Brain microvascular endothelial cell (primary cell): Measurements from ENCODE around the gene ENO3.

ENCODE experiments used
- DNase-seq: peaks from one replicate; pipeline ENCODE4 v3.0.0-alpha.2; 2020
- H3K27ac ChIP-seq: fragments of 250-450 bp; sonication (Bioruptor Pico); 2 replicates; pipeline ENCODE4 v1.5.1; 2020; ENCODE audit warnings: mild to moderate bottlenecking, moderate library complexity
- H3K27me3 ChIP-seq: fragments of 250-450 bp; sonication (Bioruptor Pico); replicated peaks from 2 replicates; pipeline ENCODE4 v1.5.1; 2020; ENCODE audit warnings: mild to moderate bottlenecking
- H3K36me3 ChIP-seq: fragments of 250-450 bp; sonication (Bioruptor Pico); replicated peaks from 2 replicates; pipeline ENCODE4 v1.5.1; 2020; ENCODE audit warnings: mild to moderate bottlenecking
- H3K4me3 ChIP-seq: 2 replicates; pipeline ENCODE4 v1.5.1; 2011; ENCODE audit warnings: low read depth, mild to moderate bottlenecking, control low read depth, low read length, moderate library complexity
- CTCF ChIP-seq: IDR thresholded peaks from 2 replicates; pipeline ENCODE4 v1.5.1; 2011; ENCODE audit warnings: low read depth, mild to moderate bottlenecking, moderate library complexity, low read length, control low read depth, inconsistent platforms; ENCODE audit errors: missing control alignments
- in situ Hi-C: cut with HindIII; loops from 2 replicates; pipeline ENCODE4 v1.10.0; 2017; ENCODE audit warnings: low sequenced_read_pairs, low pct_ligation_motif_present

The ENO3 gene

GRCh38 chr17:4944554-4945175 lies 6.3 kb upstream of the ENO3 start:
- H3K36me3 ChIP-seq: peaks cover 57% of the 10 kb centered on the region
- peak overlapping the region; percentile 17 for H3K4me3 ChIP-seq
- no peak for DNase-seq
- H3K27me3 ChIP-seq: no peaks in the 10 kb centered on the region
- in situ Hi-C loops: no loop called here
- no peak for TF ChIP-seq CTCF
- H3K27ac ChIP-seq: peak overlapping the region; percentile 87

- in situ Hi-C loops: no loop called here
- Histone ChIP-seq H3K27ac (peak overlapping the region; percentile 87), H3K36me3 (peaks cover 57% of the 10 kb centered on the region), H3K4me3 (peak overlapping the region; percentile 99), H3K27me3 (no peaks in the 10 kb centered on the region)
- TF ChIP-seq CTCF: no peak
- peak; percentile 90 for DNase-seq
Measured at GRCh38 chr17:4945176-4945943, 5.6 kb upstream of the ENO3 start.

GRCh38 chr17:4945944-4946280 lies 5.0 kb upstream of the ENO3 start:
- no peak for TF ChIP-seq CTCF
- Histone ChIP-seq H3K4me3 (peak overlapping the region; percentile 99), H3K27ac (peak overlapping the region; percentile 87), H3K36me3 (peaks cover 57% of the 10 kb centered on the region), H3K27me3 (no peaks in the 10 kb centered on the region)
- in situ Hi-C loops: no loop called here
- DNase-seq: no peak

GRCh38 chr17:4946312-4946976 lies 4.5 kb upstream of the ENO3 start:
- in situ Hi-C loops: no loop called here
- no peak for TF ChIP-seq CTCF
- Histone ChIP-seq H3K4me3 (peak overlapping the region; percentile 99), H3K27ac (peak overlapping the region; percentile 44), H3K36me3 (peaks cover 57% of the 10 kb centered on the region), H3K27me3 (no peaks in the 10 kb centered on the region)
- no peak for DNase-seq

GRCh38 chr17:4947010-4947410 lies 3.9 kb upstream of the ENO3 start:
- Histone ChIP-seq H3K4me3 (peak overlapping the region; percentile 99), H3K36me3 (peaks cover 57% of the 10 kb centered on the region), H3K27ac (peak overlapping the region; percentile 44), H3K27me3 (no peaks in the 10 kb centered on the region)
- no peak for TF ChIP-seq CTCF
- no peak for DNase-seq
- in situ Hi-C loops: no loop called here
